Panc1 (cell line): Measurements from ENCODE around the gene SORCS1. TPM values are rescaled to one million over a fixed set of nuclear protein-coding genes. Genes with fewer than 3 reads are reported as not detected.

Source experiments
- ATAC-seq: fragments of 200-7000 bp; cut with Tn5 transposase; 2 replicates; pipeline ENCODE4 v1.9.1; 2020; ENCODE audit warnings: mild to moderate bottlenecking, moderate library complexity
- BruUV-seq: library from RNA; stranded (reverse); fragments of 400-500 nt; replicated peaks from 2 replicates; lab custom pipeline; 2021; lab: Mats Ljungman, UMichigan
- CTCF ChIA-PET: fragments of 300-600 bp; sonication (Branson Sonifier 250); formaldehyde crosslinking; loops from one replicate; lab custom pipeline; 2022; ENCODE audit warnings: antibody characterized with exemption; lab: Charles Lee
- POLR2A ChIA-PET: fragments of 300-600 bp; sonication (Branson Sonifier 250); formaldehyde crosslinking; loops from one replicate; lab custom pipeline; 2022; ENCODE audit warnings: antibody characterized with exemption; lab: Charles Lee
- DNase-seq: peaks from one replicate; pipeline ENCODE4 v3.0.0-alpha.2; 2010; ENCODE audit warnings: low read depth, low spot score
- H3K27ac ChIP-seq: 2 replicates; pipeline ENCODE4 v1.5.1; 2011; ENCODE audit warnings: mild to moderate bottlenecking, low read length, inconsistent platforms
- H3K27me3 ChIP-seq: fragments of 200-500 bp; sonication (Bioruptor generic); 2 replicates; pipeline ENCODE4 v1.6.0; 2014; ENCODE audit warnings: low read length, inconsistent platforms; ENCODE audit not compliant: control insufficient read depth, insufficient read depth
- H3K36me3 ChIP-seq: fragments of 200-500 bp; sonication (Bioruptor generic); 2 replicates; pipeline ENCODE4 v1.5.1; 2014; ENCODE audit warnings: inconsistent platforms, mild to moderate bottlenecking, low read length, moderate library complexity; ENCODE audit not compliant: control insufficient read depth, insufficient read depth
- H3K4me1 ChIP-seq: 2 replicates; pipeline ENCODE4 v1.5.1; 2011; ENCODE audit warnings: inconsistent platforms, mild to moderate bottlenecking, low read length, moderate library complexity; ENCODE audit not compliant: control insufficient read depth, insufficient read depth
- H3K4me3 ChIP-seq, 2 experiments: 2 replicates each; pipeline ENCODE4 v1.5.1; 2011 to 2012; ENCODE audit warnings: low read depth in 2 of 2, low read length in 2 of 2, mild to moderate bottlenecking in 2 of 2, inconsistent platforms in 1 of 2, moderate library complexity in 1 of 2
- H3K9me3 ChIP-seq: fragments of 200-500 bp; sonication (Bioruptor generic); 2 replicates; pipeline ENCODE4 v1.5.1; 2014; ENCODE audit warnings: low read depth, mild to moderate bottlenecking, inconsistent platforms, low read length, moderate library complexity; ENCODE audit not compliant: control insufficient read depth, insufficient read depth
- CTCF ChIP-seq: fragments of 450-650 bp; IDR thresholded peaks from 2 replicates; pipeline ENCODE4 v1.5.1; 2017; ENCODE audit warnings: mild to moderate bottlenecking
- POLR2AphosphoS5 ChIP-seq: IDR thresholded peaks from 2 replicates; pipeline ENCODE4 v1.6.1; 2012; ENCODE audit warnings: mild to moderate bottlenecking, low read depth, low read length, moderate library complexity
- REST ChIP-seq, 2 experiments: IDR thresholded peaks; 2 replicates each; pipeline ENCODE4 v1.6.1; 2011 to 2012; ENCODE audit warnings: low read depth in 2 of 2, control low read depth in 1 of 2, low read length in 1 of 2, mild to moderate bottlenecking in 1 of 2, moderate library complexity in 1 of 2; ENCODE audit not compliant: insufficient read depth in 1 of 2
- SIN3A ChIP-seq: IDR thresholded peaks from 2 replicates; pipeline ENCODE4 v1.6.1; 2012; ENCODE audit warnings: low read depth, mild to moderate bottlenecking, low read length, moderate library complexity, borderline replicate concordance; ENCODE audit not compliant: insufficient read depth
- TCF7L2 ChIP-seq: IDR thresholded peaks from 2 replicates; pipeline ENCODE4 v1.6.1; 2011; ENCODE audit warnings: mild to moderate bottlenecking, low read depth, low read length, inconsistent platforms
- in situ Hi-C: cut with HindIII; loops from 2 replicates; pipeline ENCODE4 v1.10.0; 2016; ENCODE audit warnings: low sequenced_read_pairs, low pct_unique_long_range_greater_than_20kb
- intact Hi-C: fragments of 100-400 bp; cut with micrococcal nuclease; formaldehyde crosslinking; loops from one replicate; pipeline ENCODE4 v1.10.0; 2022; ENCODE audit not compliant: unreplicated experiment
- total RNA-seq: library from RNA; stranded (reverse); gene quantifications from one replicate; pipeline ENCODE4 v1.2.1, GENCODE V29; 2021; ENCODE audit not compliant: unreplicated experiment

The SORCS1 gene
- total RNA-seq, 1 experiment from 2014 or later: not detected

DNA sequence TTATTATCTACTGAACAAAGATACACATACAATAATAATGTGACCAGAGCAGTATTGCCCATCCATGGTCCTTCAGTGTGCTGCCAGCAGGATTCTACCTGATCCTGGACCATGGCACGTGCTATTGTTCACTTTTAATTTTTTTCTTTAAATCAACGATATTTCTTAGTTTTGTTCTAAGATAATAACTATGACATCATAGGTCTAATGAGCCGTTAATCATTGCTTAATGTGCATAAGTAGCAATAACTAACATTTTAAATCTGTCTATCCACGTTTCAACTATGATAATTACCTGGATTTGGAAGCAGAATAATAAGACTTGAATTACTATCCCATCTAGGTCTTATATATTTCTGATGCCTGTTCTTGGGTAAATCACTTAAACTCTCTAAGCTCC, 253.8 kb downstream of the SORCS1 start:
- ChIA-PET CTCF (no interaction called here), POLR2A (no interaction called here)
- no peaks in the 10 kb centered on the region for H3K36me3 ChIP-seq
- DNase-seq: no peak
- ATAC-seq: no peak
- in situ Hi-C loops: no loop called here
- no peak overlapping the region for H3K4me3 ChIP-seq
- no TSS peak for BruUV-seq
- no peaks in the 10 kb centered on the region for H3K4me1 ChIP-seq
- intact Hi-C loops: no loop called here
- H3K9me3 ChIP-seq: no peaks in the 10 kb centered on the region
- no peak for TF ChIP-seq CTCF
- TF ChIP-seq POLR2AphosphoS5: no peak
- TF ChIP-seq SIN3A: no peak
- TF ChIP-seq REST (IDR thresholded peaks at IDR 0.05; ENCODE audit: insufficient read depth in 1 of 2, low read depth in 2 of 2, low read length in 1 of 2): no peak
- TF ChIP-seq TCF7L2: no peak
- no peaks in the 10 kb centered on the region for H3K27me3 ChIP-seq
- H3K27ac ChIP-seq: no peak overlapping the region

DNA sequence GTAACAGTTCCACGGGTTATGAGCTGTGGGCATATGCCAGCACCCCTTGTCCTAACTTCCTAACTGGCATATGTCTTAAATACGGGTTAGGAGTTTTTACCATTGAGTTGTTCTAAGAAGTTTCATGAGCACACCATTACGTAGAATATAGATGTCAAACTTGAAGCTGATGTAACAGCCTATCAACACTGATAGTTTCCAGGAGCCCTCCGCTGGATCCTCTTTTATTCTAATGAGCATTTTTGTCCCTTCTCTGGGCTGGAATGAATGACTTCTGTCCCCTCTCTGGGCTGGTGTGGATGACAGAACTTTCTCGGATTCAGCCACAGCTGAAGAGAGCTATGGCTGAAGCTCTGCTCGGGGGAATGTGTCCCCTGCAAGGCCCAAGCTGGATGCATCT, 256.3 kb downstream of the SORCS1 start:
- Histone ChIP-seq H3K27ac (no peak overlapping the region), H3K36me3 (no peaks in the 10 kb centered on the region), H3K4me1 (no peaks in the 10 kb centered on the region), H3K4me3 (no peak overlapping the region), H3K9me3 (no peaks in the 10 kb centered on the region), H3K27me3 (no peaks in the 10 kb centered on the region)
- DNase-seq (no peak), ATAC-seq (no peak)
- in situ Hi-C loops (no loop called here), intact Hi-C loops (no loop called here)
- ChIA-PET POLR2A (no interaction called here), CTCF (no interaction called here)
- no peak for TF ChIP-seq CTCF
- TF ChIP-seq TCF7L2: no peak
- TF ChIP-seq POLR2AphosphoS5: no peak
- no peak for TF ChIP-seq REST (IDR thresholded peaks at IDR 0.05; ENCODE audit: insufficient read depth in 1 of 2, low read depth in 2 of 2, low read length in 1 of 2)
- TF ChIP-seq SIN3A: no peak
- BruUV-seq: no TSS peak
